HEK293 (cell line): ENCODE measurements around the gene KRT4.

Source experiments
- CTCF ChIP-seq: fragments of 450-650 bp; formaldehyde crosslinking; IDR thresholded peaks from 2 replicates; pipeline ENCODE4 v1.5.1; 2016; ENCODE audit warnings: missing biosample characterization, missing genetic modification characterization
- KLF16 ChIP-seq: fragments of 450-650 bp; formaldehyde crosslinking; IDR thresholded peaks from 2 replicates; pipeline ENCODE4 v1.5.1; 2017; ENCODE audit warnings: missing biosample characterization, missing genetic modification characterization

GRCh38 chr12:52828156-52828555, 14.2 kb upstream of the KRT4 start:
- TF ChIP-seq KLF16 (tag by site-specific recombination) (no peak), CTCF (tag by site-specific recombination) (no peak)
